HepG2 (cell line): ENCODE data around the gene NDUFS2. TPM values are rescaled to one million over a fixed set of nuclear protein-coding genes. Genes with fewer than 3 reads are reported as not detected.
A peak's percentile ranks its signal among the peaks of the same experiment; 100 is the strongest.

Source experiments
- EZH2 ChIP-seq: conservative IDR thresholded peaks from 2 replicates; pipeline ENCODE4 v1.6.1; 2012; ENCODE audit warnings: mild to moderate bottlenecking, low read depth, low read length, moderate library complexity
- HNRNPLL ChIP-seq: fragments of 200-400 bp; formaldehyde crosslinking; IDR thresholded peaks from 2 replicates; pipeline ENCODE4 v1.6.1; 2017; ENCODE audit warnings: mild to moderate bottlenecking, low read depth, low read length; ENCODE audit not compliant: poor library complexity, severe bottlenecking
- MAF1 ChIP-seq: sonication (generic); formaldehyde crosslinking; IDR thresholded peaks from 2 replicates; pipeline ENCODE4 v1.5.0; 2020; ENCODE audit warnings: missing genetic modification reagents, borderline replicate concordance
- NPAS2 ChIP-seq: sonication (generic); formaldehyde crosslinking; IDR thresholded peaks from 2 replicates; pipeline ENCODE4 v1.8.0; 2022; ENCODE audit warnings: mild to moderate bottlenecking, missing genetic modification reagents, borderline replicate concordance
- PAX8 ChIP-seq: sonication (generic); formaldehyde crosslinking; IDR thresholded peaks from 2 replicates; pipeline ENCODE4 v1.8.0; 2022; ENCODE audit warnings: mild to moderate bottlenecking, missing genetic modification reagents, borderline replicate concordance
- SALL2 ChIP-seq: sonication (generic); formaldehyde crosslinking; IDR thresholded peaks from 2 replicates; pipeline ENCODE4 v1.8.1; 2023; ENCODE audit warnings: mild to moderate bottlenecking, missing genetic modification reagents, inconsistent platforms
- SSRP1 ChIP-seq: IDR thresholded peaks from 2 replicates; pipeline ENCODE4 v1.6.1; 2016; ENCODE audit warnings: control low read depth
- TP53 ChIP-seq: sonication (generic); formaldehyde crosslinking; conservative IDR thresholded peaks from 2 replicates; pipeline ENCODE4 v1.4.0; 2020; ENCODE audit warnings: missing genetic modification reagents
- XRCC5 ChIP-seq: fragments of 200-400 bp; formaldehyde crosslinking; optimal IDR thresholded peaks from 2 replicates; pipeline ENCODE3; 2017; ENCODE audit warnings: mild to moderate bottlenecking, low read length
- ZNF253 ChIP-seq: sonication (generic); formaldehyde crosslinking; IDR thresholded peaks from 2 replicates; pipeline ENCODE4 v1.8.0; 2022; ENCODE audit warnings: mild to moderate bottlenecking, missing genetic modification reagents, borderline replicate concordance
- ZNF496 ChIP-seq: sonication (generic); formaldehyde crosslinking; IDR thresholded peaks from 2 replicates; pipeline ENCODE4 v1.8.1; 2023; ENCODE audit warnings: mild to moderate bottlenecking, moderate library complexity, missing genetic modification reagents; ENCODE audit not compliant: insufficient replicate concordance
- polyA plus RNA-seq, 8 experiments: library from polyadenylated mRNA; depleted of rRNA in 3 of 8; stranded (reverse) in 7 of 8; unstranded in 1 of 8; fragments of >200 nt; fragmentation: Illumina TruSeq in 4 of 8; extraction: Trizol in 4 of 8; gene quantifications; 2 replicates each; pipeline versions ENCODE4 v1.2.1 to v1.2.3, GENCODE V29; 2011 to 2016; ENCODE audit warnings: low read depth in 4 of 8, missing spikeins in 1 of 8, mixed read lengths in 1 of 8; ENCODE audit not compliant: insufficient read depth in 1 of 8
- total RNA-seq, 5 experiments: library from RNA; depleted of rRNA; stranded (reverse); fragments of >200 nt; fragmentation: Illumina TruSeq; extraction: Trizol; gene quantifications; 2 replicates each; pipeline ENCODE4 v1.2.3, GENCODE V29; 2016; ENCODE audit warnings: low read depth in 1 of 5
- TF ChIP-seq, protein P1 (sequence below), 2 experiments: sonication (generic) in 1 of 2; formaldehyde crosslinking in 1 of 2; IDR thresholded peaks; 2 replicates each; pipeline versions ENCODE4 v1.5.1 to v1.6.1; 2011 to 2020; ENCODE audit warnings: borderline replicate concordance in 1 of 2, low read depth in 1 of 2, low read length in 1 of 2, mild to moderate bottlenecking in 1 of 2, missing genetic modification reagents in 1 of 2, moderate library complexity in 1 of 2
- TF ChIP-seq, protein P2 (sequence below): sonication (generic); formaldehyde crosslinking; IDR thresholded peaks from 2 replicates; pipeline ENCODE4 v1.4.0; 2020; ENCODE audit warnings: missing genetic modification reagents
- TF ChIP-seq, protein P3 (sequence below): sonication (generic); formaldehyde crosslinking; IDR thresholded peaks from 2 replicates; pipeline ENCODE4 v1.5.1; 2020; ENCODE audit warnings: mild to moderate bottlenecking, missing genetic modification reagents, moderate library complexity
- TF ChIP-seq, protein P4 (sequence below): sonication (generic); formaldehyde crosslinking; IDR thresholded peaks from 2 replicates; pipeline ENCODE4 v1.4.0; 2020; ENCODE audit warnings: missing genetic modification reagents

The NDUFS2 gene
- total and polyA plus RNA-seq, 2 of the 13 experiments (the other 11 are each of a cell fraction or from before 2014, with no cell fraction given), result 89.9 to 118 TPM

DNA sequence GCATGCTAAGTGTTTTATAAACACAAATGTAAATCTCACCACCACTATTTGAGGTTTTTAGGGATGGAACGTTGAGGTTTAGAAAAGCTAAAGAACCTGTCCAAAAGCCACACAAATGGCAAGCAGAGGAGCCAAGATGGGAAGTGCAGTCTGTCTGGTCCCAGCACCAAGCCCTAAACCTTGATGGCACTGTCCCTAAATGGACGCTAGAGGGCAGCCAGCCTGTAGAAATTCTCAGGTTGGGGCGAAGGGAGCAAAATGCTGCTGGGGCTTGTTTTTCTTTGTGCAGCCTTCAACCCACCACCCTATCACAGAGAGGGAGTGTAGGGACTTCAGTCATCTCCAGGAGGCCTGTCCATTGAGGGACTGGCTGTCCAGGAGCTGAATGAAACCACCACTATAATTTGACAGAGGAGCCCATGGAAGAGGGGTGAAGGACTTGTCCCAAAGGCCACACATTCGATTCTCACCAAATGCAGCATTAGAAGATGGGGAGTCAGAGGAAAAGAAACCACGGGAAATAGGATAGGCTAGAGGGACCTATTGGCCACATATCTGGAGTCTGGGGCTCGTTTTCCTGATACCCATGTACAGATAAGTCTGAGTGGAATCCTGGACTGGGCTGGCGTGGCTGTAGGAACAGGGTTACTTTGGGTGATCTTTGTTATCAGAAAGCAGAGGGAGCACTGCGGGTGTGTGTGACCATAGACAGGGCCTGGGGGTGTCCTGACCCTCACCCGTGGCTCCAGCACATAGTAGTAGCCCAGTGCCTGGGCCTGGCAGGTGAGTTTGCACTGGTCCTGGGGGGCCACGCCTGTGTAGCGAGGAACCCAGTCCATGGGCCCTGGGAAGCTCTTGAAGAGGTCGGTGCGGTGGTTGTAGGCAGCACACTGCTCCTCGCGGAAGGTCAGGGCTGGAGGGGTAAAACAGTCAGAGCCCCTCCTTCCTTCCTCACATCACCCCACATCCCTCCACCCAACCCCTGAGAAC is 9.4 kb upstream of the NDUFS2 start (continued):
- TF ChIP-seq, protein P1, sequence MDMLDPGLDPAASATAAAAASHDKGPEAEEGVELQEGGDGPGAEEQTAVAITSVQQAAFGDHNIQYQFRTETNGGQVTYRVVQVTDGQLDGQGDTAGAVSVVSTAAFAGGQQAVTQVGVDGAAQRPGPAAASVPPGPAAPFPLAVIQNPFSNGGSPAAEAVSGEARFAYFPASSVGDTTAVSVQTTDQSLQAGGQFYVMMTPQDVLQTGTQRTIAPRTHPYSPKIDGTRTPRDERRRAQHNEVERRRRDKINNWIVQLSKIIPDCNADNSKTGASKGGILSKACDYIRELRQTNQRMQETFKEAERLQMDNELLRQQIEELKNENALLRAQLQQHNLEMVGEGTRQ (IDR thresholded peaks at IDR 0.05; ENCODE audit: low read depth, low read length), result no peak
- TF ChIP-seq, protein P1 (CRISPR knock-in tag; IDR thresholded peaks at IDR 0.05; ENCODE audit: borderline replicate concordance), result no peak
- TF ChIP-seq SALL2 (CRISPR knock-in tag), result peak; percentile 37; the same call in 1 of the 2 replicates
- TF ChIP-seq EZH2, result no peak
- TF ChIP-seq ZNF496 (CRISPR knock-in tag), result no peak
- TF ChIP-seq HNRNPLL, result no peak
- TF ChIP-seq MAF1 (CRISPR knock-in tag), result no peak
- TF ChIP-seq PAX8, result no peak
- TF ChIP-seq TP53 (CRISPR knock-in tag), result no peak
- TF ChIP-seq ZNF253 (CRISPR knock-in tag), result no peak
- TF ChIP-seq XRCC5, result peak; percentile 61
- no peak for TF ChIP-seq NPAS2
- no peak for TF ChIP-seq SSRP1 (CRISPR knock-in tag)
- TF ChIP-seq, protein P2, sequence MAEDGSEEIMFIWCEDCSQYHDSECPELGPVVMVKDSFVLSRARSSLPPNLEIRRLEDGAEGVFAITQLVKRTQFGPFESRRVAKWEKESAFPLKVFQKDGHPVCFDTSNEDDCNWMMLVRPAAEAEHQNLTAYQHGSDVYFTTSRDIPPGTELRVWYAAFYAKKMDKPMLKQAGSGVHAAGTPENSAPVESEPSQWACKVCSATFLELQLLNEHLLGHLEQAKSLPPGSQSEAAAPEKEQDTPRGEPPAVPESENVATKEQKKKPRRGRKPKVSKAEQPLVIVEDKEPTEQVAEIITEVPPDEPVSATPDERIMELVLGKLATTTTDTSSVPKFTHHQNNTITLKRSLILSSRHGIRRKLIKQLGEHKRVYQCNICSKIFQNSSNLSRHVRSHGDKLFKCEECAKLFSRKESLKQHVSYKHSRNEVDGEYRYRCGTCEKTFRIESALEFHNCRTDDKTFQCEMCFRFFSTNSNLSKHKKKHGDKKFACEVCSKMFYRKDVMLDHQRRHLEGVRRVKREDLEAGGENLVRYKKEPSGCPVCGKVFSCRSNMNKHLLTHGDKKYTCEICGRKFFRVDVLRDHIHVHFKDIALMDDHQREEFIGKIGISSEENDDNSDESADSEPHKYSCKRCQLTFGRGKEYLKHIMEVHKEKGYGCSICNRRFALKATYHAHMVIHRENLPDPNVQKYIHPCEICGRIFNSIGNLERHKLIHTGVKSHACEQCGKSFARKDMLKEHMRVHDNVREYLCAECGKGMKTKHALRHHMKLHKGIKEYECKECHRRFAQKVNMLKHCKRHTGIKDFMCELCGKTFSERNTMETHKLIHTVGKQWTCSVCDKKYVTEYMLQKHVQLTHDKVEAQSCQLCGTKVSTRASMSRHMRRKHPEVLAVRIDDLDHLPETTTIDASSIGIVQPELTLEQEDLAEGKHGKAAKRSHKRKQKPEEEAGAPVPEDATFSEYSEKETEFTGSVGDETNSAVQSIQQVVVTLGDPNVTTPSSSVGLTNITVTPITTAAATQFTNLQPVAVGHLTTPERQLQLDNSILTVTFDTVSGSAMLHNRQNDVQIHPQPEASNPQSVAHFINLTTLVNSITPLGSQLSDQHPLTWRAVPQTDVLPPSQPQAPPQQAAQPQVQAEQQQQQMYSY (CRISPR knock-in tag), result no peak
- TF ChIP-seq, protein P3, sequence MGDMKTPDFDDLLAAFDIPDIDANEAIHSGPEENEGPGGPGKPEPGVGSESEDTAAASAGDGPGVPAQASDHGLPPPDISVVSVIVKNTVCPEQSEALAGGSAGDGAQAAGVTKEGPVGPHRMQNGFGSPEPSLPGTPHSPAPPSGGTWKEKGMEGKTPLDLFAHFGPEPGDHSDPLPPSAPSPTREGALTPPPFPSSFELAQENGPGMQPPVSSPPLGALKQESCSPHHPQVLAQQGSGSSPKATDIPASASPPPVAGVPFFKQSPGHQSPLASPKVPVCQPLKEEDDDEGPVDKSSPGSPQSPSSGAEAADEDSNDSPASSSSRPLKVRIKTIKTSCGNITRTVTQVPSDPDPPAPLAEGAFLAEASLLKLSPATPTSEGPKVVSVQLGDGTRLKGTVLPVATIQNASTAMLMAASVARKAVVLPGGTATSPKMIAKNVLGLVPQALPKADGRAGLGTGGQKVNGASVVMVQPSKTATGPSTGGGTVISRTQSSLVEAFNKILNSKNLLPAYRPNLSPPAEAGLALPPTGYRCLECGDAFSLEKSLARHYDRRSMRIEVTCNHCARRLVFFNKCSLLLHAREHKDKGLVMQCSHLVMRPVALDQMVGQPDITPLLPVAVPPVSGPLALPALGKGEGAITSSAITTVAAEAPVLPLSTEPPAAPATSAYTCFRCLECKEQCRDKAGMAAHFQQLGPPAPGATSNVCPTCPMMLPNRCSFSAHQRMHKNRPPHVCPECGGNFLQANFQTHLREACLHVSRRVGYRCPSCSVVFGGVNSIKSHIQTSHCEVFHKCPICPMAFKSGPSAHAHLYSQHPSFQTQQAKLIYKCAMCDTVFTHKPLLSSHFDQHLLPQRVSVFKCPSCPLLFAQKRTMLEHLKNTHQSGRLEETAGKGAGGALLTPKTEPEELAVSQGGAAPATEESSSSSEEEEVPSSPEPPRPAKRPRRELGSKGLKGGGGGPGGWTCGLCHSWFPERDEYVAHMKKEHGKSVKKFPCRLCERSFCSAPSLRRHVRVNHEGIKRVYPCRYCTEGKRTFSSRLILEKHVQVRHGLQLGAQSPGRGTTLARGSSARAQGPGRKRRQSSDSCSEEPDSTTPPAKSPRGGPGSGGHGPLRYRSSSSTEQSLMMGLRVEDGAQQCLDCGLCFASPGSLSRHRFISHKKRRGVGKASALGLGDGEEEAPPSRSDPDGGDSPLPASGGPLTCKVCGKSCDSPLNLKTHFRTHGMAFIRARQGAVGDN (CRISPR knock-in tag), result no peak
- TF ChIP-seq, protein P4, sequence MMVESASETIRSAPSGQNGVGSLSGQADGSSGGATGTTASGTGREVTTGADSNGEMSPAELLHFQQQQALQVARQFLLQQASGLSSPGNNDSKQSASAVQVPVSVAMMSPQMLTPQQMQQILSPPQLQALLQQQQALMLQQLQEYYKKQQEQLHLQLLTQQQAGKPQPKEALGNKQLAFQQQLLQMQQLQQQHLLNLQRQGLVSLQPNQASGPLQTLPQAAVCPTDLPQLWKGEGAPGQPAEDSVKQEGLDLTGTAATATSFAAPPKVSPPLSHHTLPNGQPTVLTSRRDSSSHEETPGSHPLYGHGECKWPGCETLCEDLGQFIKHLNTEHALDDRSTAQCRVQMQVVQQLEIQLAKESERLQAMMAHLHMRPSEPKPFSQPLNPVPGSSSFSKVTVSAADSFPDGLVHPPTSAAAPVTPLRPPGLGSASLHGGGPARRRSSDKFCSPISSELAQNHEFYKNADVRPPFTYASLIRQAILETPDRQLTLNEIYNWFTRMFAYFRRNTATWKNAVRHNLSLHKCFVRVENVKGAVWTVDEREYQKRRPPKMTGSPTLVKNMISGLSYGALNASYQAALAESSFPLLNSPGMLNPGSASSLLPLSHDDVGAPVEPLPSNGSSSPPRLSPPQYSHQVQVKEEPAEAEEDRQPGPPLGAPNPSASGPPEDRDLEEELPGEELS (CRISPR knock-in tag), result no peak
